Sigmoid colon (tissue), 3 donors: ENCODE measurements around the gene MRNIP.

Experiments
- CTCF ChIP-seq, 4 experiments: fragments of 450-650 bp in 3 of 4; fragments of 200-600 bp in 1 of 4; IDR thresholded peaks; one replicate each; pipeline ENCODE4 v1.5.1; 2016 to 2019; ENCODE audit warnings: antibody characterized with exemption in 4 of 4, mild to moderate bottlenecking in 3 of 4, moderate library complexity in 2 of 4
- POLR2A ChIP-seq, 2 donors: fragments of 450-650 bp; IDR thresholded peaks; one replicate each; pipeline ENCODE4 v1.6.1; 2016; ENCODE audit warnings: antibody characterized with exemption in 2 of 2, mild to moderate bottlenecking in 2 of 2, moderate library complexity in 2 of 2

- no peak for TF ChIP-seq POLR2A (IDR thresholded peaks at IDR 0.05)
- no peak for TF ChIP-seq CTCF (IDR thresholded peaks at IDR 0.05)
Observed at GRCh38 chr5:179812997-179813607, 45.5 kb downstream of the MRNIP start.
